HT-29 (cell line): ENCODE measurements around the gene SLC39A11. TPM values are rescaled to one million over a fixed set of nuclear protein-coding genes. Genes with fewer than 3 reads are reported as not detected.
A peak's percentile ranks its signal among the peaks of the same experiment; 100 is the strongest.
"Not testable (repeated sequence)": the region's sequence is repeated elsewhere in the genome, so short reads cannot be mapped to it uniquely, and the experiment has no call there.

Experiments
- DNase-seq: peaks from one replicate; pipeline ENCODE4 v3.0.0-alpha.2; 2015; ENCODE audit warnings: low spot score
- total RNA-seq: library from RNA; depleted of rRNA; stranded (reverse); fragments of >200 nt; shearing (Covaris generic); gene quantifications from 2 replicates; pipeline ENCODE4 v1.2.3, GENCODE V29; 2014

SLC39A11 gene
- total RNA-seq, 1 experiment from 2014 or later, result 20.7 TPM

DNA sequence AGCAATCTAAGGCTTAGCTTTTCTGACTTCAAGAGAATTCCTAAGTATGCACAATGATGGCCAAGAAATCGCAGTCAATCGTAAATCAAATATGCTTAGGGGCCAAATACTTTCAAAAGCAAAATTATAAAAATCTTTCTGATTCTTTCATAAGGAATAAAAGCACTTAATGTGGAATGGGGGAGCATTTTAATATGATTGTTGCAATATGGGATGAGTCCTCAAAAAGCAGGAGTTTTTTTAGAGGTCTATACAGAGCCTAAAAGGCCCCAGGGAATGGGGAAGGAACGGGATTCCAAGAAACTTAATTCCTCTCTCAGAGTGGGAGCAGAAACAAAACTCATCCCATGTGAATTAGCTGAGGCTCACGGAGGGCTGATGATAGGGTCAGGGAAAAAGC is 14.7 kb upstream of the SLC39A11 start:
- DNase-seq, result no peak

DNA sequence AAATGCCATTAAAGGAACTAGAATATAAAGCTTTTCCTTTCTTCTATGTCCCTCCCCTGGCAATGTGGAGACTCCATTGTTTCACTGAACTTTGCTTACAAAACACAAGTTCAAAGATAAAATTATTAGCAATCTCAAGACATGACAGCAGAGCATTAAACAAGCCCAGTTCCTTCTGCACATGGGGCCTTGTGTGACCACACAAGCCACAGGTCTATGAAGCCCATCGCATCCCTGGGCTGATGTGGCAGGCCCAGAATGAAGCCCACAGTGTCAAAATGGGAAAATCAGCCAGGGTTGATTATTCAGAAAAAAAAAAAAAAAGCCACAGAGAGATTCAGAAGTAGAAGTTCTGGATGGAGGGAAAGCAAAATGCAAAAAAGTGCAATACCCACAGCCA is 12.9 kb upstream of the SLC39A11 start:
- DNase-seq, result no peak

GRCh38 chr17:73104450-73104849 is 12.0 kb upstream of the SLC39A11 start:
- no peak for DNase-seq

DNA sequence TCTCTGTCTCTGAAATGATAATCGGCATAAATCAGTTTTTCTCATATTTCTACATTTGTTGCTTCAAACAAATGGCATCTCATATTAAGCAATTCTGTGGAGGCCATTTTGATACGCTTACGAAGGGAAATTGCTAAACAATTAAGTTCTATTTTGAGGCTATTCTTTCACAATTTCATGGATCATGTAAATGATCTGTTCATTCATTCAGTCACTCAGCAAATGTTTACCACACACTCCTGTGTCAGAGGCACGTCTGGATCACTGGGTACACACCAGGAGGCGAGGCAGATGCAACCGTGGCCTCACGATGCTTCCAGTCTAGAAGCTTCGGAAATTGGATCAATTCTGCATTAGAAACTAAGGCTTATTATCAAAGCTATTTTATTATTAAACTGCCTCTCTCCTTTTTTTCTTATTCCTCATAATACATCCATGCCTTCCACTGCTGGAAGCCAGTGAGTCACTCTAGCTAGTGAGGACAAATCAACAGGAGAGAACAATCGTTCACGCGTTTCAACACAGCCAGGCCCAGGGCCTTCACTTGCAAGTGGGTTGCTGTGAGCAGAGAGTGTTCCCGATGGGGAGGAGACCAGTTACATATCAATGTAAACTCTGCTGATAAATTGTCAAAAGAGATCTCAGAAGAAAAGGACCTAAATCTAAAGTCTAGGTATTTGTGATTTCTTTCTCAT is 11.3 kb upstream of the SLC39A11 start:
- DNase-seq, result no peak

DNA sequence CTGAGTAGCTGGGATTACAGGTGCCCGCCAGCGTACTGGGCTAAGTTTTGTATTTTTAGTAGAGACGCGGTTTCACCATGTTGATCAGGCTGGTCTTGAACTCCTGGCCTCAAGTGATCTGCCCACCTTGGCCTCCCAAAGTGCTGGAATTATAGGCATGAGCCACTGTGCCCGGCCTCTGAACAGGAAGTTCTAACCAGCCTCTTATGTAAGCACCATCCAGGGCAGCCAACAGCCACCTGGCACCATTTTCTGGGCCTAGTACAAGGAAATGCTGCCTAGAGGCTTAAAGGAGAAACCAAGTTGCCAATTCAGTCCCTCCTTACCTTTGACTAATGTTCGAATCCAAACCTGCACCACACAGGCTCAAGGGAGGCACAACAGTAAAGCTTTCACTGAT is 8.5 kb upstream of the SLC39A11 start:
- DNase-seq, result no peak

GRCh38 chr17:73100363-73100762 is 7.9 kb upstream of the SLC39A11 start:
- no peak for DNase-seq

GRCh38 chr17:73099511-73099910 is 7.0 kb upstream of the SLC39A11 start:
- no peak for DNase-seq

DNA sequence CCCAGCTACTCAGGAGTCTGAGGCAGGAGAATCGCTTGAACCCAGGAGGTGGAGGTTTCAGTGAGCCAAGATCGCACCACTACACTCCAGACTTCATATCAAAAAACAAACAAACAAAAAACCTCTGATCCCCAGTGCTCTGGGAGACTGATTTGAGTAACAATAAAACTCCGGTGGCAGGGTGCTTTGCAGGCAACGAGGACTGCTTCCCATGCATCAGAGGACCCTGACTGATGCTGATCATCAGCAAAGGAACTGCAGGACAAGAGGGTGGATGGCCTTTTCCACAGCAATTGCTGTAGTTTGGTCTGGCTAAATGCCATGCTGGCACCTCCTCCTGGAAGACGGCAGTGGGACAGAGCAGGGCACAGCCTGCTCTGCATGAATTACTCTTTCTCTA is 6.4 kb upstream of the SLC39A11 start:
- DNase-seq, result no peak

DNA sequence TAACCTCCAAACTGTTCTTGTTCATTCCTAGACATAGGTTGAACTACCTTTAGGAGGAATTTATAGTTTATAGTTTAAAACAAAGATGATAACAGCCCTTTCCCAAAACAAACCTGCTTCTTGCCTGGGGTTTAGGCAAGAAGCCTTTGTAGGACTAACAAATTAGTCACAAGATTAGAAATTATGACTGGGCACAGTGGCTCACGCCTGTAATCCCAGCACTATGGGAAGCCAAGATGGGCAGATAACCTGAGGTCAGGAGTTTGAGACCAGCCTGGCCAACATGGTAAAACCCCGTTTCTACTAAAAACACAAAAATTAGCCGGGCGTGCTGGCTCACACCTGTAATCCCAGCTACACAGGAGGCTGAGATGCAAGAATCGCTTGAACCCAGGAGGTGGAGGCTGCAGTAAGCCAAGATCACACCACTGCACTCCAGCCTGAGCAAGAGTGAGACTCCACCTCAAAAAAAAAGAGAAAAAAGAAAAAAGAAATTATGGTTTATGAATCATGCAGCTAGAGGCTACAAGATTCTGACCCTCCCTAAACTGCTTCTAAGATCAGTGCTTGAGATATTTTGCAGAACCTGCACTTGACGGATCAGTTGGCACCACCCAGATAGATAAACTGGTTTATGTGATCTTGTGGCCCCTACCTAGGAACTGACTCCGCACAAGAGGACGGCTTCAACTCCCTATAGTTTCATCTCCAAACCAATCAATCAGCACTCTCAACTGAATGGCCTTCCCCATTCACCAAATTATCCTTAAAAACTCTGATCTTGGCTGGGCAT is 5.7 kb upstream of the SLC39A11 start:
- not testable (repeated sequence) for DNase-seq

GRCh38 chr17:73096866-73097265 is 4.4 kb upstream of the SLC39A11 start:
- DNase-seq, result no peak

GRCh38 chr17:73096211-73096610 is 3.7 kb upstream of the SLC39A11 start:
- no peak for DNase-seq

DNA sequence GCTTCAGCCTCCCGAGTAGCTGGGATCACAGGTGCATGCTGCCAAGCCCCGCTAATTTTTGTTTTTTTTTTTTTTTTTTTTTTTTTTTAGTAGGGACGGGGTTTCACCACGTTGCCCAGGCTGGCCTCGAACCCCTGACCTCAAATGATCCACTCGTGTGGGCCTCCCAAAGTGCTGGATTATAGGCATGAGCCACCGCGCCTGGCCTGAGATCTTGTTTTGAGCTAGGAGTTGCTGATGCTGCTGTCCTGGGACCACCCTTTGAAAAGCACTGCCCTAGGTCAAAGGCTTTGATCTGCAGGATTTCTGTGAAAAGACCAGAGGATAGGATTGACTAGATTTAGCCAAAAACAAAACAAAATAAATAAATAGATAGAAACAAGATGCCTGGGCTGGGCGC is 798 bp upstream of the SLC39A11 start:
- DNase-seq, result no peak

DNA sequence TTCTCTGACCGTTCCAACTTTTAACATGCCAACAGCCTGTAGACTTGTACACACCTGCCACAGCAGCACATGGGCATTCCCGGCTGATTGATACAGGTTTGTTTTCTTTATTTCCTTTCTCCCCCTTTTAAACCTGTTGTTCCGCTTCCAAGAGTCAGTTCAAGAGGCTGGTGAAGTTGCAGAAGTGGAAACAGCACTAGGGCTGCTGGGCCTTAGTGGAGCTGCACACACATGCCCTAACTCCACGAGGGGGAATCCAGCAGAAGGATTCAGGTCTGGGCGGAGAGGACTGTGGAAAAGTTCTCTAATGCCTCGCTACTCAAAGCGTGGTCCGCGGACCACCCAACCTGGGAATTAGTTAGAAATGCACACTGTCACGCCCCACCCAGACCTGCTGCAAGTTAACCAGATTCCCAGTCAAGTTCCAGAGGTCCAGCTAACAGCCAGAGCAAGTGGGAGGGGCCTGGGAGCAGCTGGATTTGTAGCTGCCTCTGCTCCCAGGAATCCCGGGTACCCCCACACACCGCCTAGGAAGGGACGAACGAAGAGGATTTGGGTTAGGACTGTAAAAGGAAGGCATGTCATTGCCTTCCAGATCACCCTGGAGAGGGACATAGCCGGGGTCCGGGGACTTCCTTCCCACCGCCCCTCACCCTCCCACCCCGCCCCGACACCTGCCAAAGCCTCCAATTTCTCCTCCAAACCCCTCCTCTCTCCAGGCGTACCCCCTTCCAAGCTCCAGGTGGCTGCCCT is 542 bp downstream of the SLC39A11 start:
- peak; percentile 63 for DNase-seq

DNA sequence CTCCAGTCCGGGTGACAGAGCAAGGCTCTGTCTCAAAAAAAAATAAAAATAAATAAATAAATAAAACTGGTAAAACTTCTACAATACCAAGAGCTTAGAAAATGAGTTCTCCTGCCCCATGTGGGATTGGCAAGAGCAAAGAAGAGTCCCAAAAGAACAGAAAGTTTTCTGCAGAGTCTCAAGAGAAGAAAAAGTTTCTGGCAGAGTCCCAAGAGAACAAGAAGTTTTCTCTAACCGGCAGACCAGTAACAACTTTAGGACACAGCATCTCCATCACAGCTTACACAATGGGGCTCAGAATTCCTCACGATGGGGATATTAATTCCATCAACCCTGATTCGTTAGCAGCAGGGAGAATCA is 1.1 kb downstream of the SLC39A11 start:
- DNase-seq, result no peak

DNA sequence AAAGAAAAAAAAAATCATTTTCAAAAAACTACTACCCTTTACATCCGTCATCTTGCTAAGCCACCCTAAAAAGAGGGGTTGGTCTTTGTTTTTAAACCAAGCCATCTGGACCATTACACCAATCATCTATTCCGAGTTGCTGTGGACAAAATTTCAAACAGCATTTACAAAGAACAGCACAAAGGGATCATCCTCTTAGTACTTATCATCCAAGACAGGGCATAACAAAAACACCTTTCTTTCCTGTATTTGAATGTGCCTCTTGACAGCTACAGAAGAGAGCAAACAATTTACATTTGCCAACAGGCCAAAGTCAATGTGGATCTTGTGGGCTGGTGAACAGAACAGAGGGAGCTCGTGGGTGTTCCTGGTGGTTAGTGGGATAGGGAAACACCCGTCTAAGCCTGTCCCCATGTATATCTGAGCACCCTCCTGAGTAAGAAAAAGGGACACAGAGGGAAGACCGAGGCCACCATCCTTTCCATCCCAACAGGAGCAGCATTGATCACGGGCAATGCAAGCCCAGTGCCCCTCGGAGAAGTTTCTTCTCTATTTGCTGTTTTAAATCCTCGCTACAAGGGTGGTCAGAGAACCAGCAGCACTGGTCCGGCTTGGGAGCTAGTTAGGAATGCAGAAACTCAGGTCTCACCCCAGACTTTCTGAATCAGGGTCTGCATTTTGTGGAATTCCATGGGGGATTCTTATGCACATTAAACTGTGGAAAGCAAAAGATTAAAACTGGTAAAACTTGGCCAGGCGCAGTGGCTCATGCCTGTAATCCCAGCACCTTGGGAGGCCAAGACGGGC is 1.9 kb downstream of the SLC39A11 start:
- no peak for DNase-seq

DNA sequence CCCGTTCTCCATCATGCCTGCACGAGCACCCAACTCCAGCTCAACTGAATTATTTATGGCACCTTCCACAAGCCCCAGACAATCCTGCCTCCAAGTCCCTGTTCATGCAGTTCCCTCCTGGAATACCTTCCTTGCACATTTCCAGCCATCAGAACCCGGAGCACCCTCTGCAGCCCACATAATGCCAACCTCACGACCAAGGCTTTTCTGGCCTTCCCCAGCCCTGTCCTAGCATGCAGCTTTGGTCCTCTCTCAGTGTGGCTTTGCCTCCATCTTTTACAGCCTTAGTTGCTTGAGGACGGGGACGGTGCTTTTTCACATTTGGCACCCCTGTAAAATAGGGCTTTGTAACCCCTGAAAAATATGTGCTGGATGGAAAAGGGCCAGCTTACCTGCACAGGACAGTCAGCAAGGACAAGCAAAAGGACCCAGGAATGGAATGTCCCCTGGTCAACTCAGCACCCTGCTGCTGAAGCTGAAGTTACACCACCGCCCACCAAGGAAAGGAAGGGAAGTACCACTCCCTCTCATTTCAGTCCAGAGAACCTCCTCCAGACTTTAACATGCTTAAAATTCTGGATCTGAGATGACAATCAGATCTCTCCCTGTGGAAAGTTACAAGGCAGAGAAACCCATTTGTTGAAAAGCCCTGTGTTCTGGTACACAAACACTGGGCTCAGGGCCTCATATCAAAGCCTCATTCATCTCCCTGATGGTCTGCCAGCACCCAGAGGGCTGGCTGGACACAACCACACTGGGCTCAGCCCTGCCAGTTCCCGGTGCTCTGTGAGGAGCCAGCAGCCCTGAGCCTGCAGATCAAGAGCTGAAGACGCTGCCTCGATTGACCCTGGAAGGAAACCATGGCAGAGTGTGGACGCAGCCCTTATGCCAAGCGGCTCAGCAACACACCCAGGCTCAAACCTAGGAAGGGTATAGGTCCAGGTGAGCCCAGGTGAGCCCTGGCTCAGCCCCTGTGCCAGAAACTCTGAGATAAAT is 2.9 kb downstream of the SLC39A11 start:
- DNase-seq, result no peak

- DNase-seq, result no peak
Measured at GRCh38 chr17:73088561-73088960, 3.9 kb downstream of the SLC39A11 start.

- DNase-seq, result no peak
Measured at GRCh38 chr17:73083432-73083831, 9.1 kb downstream of the SLC39A11 start.

- no peak for DNase-seq
Measured at GRCh38 chr17:73074566-73074965, 17.9 kb downstream of the SLC39A11 start.

DNA sequence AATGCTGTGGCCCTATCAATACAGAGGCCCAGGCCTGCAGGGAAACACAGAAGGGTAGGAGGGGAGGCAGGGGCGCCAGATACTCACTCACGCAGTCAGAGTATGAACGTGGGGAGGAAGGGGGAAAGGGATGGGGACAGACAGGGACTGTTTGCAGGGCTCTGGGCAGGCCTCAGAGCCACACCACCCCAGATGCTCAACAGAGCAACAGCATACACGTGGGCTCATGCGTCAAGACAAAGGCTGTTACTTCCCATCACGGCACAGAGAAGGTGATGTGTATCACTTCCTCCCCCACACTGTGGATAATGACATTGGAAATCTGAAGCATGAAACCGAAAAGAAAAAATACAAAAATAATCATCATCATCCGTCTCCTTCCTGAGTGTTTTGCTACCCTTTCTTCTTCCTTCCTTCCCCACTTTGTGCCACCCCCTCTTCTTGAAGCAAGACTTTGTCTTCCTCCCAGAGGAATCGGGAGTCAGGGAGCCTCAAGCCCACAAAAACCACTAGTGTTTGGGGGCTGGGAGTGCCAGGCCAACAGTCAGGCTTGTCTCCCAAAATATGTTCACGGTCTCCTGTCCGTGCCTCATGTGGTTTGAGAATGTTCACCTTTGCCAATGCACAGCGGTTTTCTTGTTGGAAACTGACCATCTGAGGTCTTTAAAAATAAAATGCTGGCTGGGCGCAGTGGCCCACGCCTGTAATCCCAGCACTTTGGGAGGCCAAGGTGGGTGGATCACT is 20.1 kb downstream of the SLC39A11 start:
- no peak for DNase-seq
